ENCODE data around the gene PRKN.

PRKN gene

DNA sequence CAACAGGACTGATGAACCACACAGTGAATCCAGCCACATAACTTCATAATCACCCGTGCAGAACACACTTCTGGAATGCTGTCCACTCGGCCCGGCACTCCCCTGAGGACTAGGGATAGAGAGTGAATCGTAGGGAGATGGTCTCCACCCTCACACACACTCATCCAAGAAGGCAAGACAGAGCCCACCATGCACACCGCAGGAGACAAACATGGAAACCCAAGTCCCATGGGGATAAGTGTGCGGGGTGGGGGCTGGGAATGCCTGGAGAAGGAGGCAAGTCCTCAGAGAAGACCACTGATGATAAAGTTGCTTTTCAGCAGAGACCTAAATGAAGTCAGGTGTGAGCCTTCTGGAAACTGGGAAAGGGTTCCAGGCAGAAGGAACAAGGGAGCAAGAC is 1054.5 kb downstream of the PRKN start:
- no peak for DNase-seq

- DNase-seq, result no peak
These were observed 1056.4 kb downstream of the PRKN start for GRCh38 chr6:161671117-161671516.

- no peak for DNase-seq
These were observed 1058.9 kb downstream of the PRKN start for GRCh38 chr6:161668665-161669064.

DNA sequence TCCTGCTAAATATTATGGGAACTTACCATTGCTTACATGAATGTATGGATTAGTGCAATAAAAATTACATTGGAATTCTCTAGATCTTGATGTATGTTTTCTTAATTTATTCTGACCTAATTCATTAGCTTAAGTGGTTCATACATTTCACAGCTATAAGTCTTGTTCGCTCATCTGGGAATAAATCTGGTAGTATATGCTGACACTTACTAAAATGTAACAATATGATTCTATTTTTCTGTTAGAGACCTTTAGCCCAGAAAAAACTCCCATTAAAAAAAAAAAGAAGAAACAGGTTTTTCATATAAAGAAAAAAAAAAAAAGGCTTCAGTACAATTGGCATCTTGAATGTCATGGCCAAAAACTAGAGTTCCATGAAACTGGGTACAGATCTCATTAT is 1059.6 kb downstream of the PRKN start:
- no peak for DNase-seq

- DNase-seq, result no peak
These were observed 1063.9 kb downstream of the PRKN start for GRCh38 chr6:161663682-161664081.

- no peak for DNase-seq
These were observed 1066.6 kb downstream of the PRKN start for GRCh38 chr6:161660666-161661571.

GRCh38 chr6:161658211-161658610 is 1069.4 kb downstream of the PRKN start:
- no peak for DNase-seq

- DNase-seq, result no peak
These were observed 1073.4 kb downstream of the PRKN start for GRCh38 chr6:161654209-161654608.

DNA sequence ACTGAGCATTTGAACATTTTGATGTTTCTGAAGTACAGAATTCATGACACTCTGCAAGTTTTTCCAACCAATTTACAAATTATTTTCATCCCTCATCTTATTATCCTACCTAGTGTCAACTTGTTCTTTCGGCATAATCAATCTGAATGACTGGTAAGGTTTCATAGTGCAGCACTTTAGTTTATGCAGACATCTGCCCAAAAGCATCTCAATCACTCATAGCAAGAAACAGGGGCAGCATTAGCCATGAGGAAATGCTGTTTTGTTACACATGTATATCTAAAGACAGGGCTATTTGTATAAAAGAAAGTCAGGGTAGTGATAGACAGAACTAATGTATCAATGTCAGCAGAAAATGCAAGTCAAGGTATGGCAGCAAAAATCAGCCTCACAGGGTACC is 1075.6 kb downstream of the PRKN start:
- no peak for DNase-seq

DNA sequence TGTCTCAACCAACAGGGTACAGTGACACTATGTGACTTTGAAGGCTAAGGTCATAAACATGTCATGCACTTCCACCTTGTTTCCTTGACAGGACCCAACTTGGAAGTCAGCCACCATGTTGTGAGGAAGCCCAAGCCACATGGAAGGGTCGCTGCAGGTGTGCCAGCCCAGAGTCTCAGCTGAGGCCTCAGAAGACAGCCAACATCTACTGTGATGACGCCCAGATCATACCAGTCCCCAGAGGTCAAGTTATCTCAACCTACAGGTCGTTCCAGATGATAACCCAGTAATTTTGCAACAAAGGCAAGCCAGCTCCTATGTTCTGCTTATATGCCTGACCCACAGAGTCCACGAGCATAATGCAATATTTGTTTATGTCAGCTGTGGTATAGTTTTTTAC is 1077.7 kb downstream of the PRKN start:
- DNase-seq, result no peak

DNA sequence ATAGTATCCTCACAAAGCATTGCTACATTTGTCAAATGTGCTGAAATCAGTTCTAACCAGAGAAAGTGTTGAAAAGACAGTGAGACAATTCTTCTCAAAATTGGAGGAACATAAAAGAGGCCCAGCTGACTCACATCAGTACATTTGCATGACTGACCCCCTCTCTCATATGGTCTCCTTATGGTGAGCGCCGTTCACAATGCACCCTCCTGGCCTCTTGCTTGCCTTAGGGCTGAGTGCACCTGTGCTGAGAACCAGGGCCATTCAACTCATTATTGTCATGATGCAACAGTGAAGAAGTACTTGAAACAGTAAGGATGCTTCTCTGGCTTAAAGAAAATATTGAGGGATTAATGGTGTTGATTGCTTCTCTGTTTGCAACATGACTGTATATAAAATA is 1078.5 kb downstream of the PRKN start:
- no peak for DNase-seq

- no peak for DNase-seq
These were observed 1080.3 kb downstream of the PRKN start for GRCh38 chr6:161647234-161647633.

GRCh38 chr6:161644521-161644920 is 1083.0 kb downstream of the PRKN start:
- no peak for DNase-seq

DNA sequence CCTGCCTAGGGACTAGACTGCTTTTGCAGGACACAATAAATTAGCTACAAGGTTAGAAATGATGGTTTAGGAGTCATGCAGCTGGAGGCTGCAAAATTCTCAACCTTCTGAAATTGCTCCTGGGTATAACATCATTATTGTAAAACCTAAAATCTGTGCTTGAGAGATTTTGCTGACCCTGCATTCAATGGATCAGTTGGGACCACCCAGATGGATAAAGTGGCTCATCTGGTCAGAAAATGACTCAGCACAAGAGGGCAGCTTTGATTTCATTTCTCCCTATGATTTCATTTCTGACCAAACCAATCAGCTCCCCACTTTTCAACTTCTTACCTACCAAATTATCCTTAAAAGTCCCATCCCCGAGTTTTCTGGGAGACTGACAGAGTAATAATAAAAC is 1086.4 kb downstream of the PRKN start:
- no peak for DNase-seq

GRCh38 chr6:161639772-161640171 is 1087.8 kb downstream of the PRKN start:
- DNase-seq, result no peak

DNA sequence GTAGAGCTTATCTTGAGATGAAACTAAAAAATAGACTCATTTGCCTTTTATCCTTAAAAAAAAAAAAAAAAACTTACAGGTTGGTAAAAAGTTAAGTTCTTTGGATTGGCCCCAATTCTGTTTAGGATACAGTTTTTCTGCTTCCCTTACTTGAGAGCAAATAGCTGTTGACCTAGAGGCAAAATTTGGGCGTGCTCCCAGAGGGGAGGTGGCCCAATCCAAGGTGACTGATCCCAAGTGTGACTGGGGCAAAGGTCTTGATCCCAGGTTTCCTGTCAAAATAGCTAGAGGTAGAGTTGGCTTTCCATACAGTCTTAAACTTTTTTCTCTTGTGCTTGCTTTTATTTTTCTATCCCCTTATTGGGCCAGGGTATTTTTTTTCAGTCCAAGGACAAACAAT is 1089.9 kb downstream of the PRKN start:
- DNase-seq, result no peak

- no peak for DNase-seq
These were observed 1090.6 kb downstream of the PRKN start for GRCh38 chr6:161636882-161637430.

DNA sequence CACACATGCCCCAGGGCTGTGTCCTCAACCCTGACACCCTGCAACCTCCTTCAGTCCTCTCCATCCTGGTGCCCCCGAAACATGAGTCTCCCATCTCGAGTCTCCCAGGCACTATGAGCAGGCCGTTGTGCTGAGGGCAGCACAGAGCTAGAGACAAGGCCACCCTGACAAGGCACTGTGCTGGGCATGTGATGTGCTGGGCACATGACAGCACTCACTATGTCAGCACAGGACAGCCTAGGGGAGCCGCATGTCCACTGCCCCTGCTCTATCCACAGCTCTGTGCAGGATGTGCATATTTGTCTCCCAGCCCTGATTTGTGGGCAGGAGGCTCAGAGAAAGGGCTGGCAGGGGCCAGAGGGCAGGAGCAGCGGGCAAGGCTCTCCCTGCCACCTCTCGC is 1091.6 kb downstream of the PRKN start:
- DNase-seq, result no peak

DNA sequence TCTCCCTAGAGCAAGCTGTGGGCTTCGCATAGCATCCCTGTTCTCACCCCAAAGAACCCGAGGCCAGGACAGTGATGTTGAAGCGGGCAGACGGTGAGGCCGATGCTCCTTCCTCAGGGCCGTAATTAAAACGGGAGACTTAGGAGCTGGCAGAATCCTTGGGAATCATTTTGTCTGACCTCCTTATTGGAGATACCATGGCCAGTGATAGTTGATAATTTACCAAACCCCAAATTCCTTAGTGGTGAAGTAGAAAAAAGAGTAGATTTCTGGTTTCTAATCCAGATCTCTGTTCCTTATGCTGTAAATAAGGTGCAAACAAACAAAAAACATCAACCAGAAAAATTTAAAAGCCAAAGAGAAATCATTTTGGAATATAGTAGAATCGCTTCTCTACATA is 1092.7 kb downstream of the PRKN start:
- DNase-seq, result no peak

GRCh38 chr6:161631676-161632194 is 1095.8 kb downstream of the PRKN start:
- no peak for DNase-seq

DNA sequence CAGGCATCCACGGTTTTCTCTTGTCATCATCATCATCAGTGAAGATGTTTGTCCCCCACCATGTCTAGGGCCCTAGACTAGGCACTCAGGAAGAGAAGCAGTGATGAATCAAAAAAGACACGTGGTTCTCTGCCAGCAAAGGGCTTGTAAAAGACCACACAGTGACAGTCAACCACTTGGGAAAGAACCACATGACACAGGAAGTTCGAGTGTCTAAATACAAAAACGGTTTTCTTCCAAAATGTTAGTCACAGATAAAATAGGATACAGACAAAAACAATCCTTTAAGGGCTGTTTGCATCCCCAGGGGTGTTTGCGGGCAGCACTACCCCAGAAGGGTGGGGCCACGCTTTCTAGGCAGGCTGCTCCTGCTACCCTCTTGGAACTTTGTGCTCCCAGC is 1096.9 kb downstream of the PRKN start:
- no peak for DNase-seq

DNA sequence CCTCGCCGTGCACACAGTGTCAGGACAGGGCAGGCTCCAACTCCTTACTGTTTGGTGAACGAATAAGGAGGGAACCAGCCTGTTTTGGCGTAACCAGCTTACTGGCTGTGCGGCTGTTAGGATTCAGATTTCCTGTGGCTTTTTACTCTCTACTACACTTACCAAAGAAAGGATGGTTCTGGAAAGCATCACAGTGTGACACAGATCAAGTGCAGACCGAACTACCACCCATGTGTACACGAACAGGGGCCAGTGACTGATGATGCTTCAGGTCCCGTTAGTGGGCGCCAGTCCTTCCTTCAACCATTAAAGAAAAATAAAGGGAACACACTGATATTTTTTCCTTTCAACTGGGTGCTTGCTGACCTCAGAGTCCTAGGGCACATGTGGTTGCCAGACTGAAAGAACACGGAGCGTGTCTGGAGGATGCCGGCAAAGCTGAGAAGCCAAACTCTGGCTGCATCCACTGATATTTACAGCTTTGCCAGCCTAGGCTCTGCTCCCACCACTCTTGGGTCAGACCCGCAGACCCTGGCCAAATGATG is 1101.4 kb downstream of the PRKN start:
- no peak for DNase-seq

DNA sequence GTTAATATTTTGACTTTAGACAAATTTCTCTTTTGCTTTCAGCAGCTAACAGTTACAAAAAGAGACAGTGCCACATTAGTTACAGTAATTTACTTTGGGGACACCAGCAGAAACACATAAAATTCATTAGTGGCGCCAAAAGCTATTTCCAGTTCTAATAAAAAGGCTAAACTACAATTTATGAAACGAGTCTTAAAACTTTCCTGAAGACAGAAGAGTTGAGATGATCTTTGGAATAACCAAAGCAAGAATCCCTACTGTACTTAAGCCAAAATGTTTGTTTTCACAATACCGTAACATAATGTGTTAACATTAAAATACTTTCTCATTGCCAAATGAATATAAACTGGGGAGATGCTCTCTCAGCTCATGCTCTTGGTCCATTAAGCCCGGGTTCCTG is 1103.5 kb downstream of the PRKN start:
- no peak for DNase-seq

DNA sequence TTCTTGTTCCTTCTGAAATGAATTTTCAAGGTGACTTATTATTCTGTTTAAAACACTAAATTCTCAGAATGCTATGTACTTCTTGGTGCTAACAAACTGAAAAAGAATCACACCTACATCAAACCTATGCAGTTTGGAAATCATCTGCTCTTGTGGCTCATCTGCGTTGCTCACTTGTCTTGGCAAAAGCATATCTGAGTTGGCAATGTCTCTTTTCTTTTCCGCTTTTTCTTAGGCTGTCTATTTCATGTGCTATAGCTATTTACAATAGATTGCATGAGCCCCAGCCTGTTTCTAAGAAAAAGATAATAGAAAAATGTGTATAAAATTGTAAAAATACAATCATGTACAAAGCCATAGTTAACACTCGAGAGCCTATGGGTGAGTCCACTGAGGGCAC is 1104.8 kb downstream of the PRKN start:
- no peak for DNase-seq

Data from DMS79 treated with DMSO at 0.1 percent for 48 hours (cell line).